ENCODE data around the gene ITGB4.

DNA sequence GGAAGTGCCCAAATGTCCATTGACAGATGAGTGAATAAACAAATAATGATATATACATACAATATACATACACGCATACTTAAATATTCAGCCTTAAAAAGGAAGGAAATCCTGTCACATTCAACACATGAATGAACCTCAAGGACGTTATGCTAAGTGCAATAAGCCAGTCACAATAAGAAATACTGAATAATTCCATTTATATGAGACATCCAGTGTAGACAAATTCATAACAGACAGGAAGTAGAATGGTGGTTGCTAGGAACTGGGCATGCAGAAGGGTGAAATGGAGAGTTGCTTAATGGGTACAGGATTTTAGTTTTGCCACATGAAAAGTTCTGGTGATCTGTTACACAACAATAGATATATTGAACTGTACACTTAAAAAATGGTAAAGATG is 8.8 kb upstream of the ITGB4 start:
- TF ChIP-seq, protein P1, sequence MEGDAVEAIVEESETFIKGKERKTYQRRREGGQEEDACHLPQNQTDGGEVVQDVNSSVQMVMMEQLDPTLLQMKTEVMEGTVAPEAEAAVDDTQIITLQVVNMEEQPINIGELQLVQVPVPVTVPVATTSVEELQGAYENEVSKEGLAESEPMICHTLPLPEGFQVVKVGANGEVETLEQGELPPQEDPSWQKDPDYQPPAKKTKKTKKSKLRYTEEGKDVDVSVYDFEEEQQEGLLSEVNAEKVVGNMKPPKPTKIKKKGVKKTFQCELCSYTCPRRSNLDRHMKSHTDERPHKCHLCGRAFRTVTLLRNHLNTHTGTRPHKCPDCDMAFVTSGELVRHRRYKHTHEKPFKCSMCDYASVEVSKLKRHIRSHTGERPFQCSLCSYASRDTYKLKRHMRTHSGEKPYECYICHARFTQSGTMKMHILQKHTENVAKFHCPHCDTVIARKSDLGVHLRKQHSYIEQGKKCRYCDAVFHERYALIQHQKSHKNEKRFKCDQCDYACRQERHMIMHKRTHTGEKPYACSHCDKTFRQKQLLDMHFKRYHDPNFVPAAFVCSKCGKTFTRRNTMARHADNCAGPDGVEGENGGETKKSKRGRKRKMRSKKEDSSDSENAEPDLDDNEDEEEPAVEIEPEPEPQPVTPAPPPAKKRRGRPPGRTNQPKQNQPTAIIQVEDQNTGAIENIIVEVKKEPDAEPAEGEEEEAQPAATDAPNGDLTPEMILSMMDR (IDR thresholded peaks at IDR 0.05): no peak
- no peak for TF ChIP-seq POLR2AphosphoS5 (IDR thresholded peaks at IDR 0.05)
- no peak for TF ChIP-seq POLR2A (IDR thresholded peaks at IDR 0.05)

All from upper lobe of left lung (tissue), 4 donors.